BJ (cell line): ENCODE data around the gene FER. TPM values are rescaled to one million over a fixed set of nuclear protein-coding genes. Genes with fewer than 3 reads are reported as not detected.

Experiments used
- CTCF ChIA-PET: fragments of 350-600 bp; formaldehyde crosslinking; extraction: SDS; loops from one replicate; lab custom pipeline; 2021; ENCODE audit warnings: antibody characterized with exemption, inconsistent platforms; lab: Yijun Ruan, JAX
- POLR2A ChIA-PET: fragments of 300-600 bp; sonication (Branson Sonifier 250); formaldehyde crosslinking; extraction: SDS; loops from one replicate; lab custom pipeline; 2021; ENCODE audit warnings: antibody characterized with exemption; lab: Charles Lee
- DNase-seq: peaks from one replicate; pipeline ENCODE4 v3.0.0-alpha.2; 2011; ENCODE audit warnings: low read depth
- H3K27me3 ChIP-seq: 2 replicates; pipeline ENCODE4 v1.6.0; 2011; ENCODE audit warnings: low read length; ENCODE audit not compliant: control insufficient read depth, insufficient read depth
- H3K36me3 ChIP-seq: 2 replicates; pipeline ENCODE4 v1.5.1; 2011; ENCODE audit warnings: low read length; ENCODE audit not compliant: control insufficient read depth, insufficient read depth
- H3K4me3 ChIP-seq: 2 replicates; pipeline ENCODE4 v1.5.1; 2011; ENCODE audit warnings: low read depth, mild to moderate bottlenecking, control low read depth, low read length
- polyA plus RNA-seq: library from polyadenylated mRNA; depleted of rRNA; stranded (reverse); fragments of >200 nt; gene quantifications from 2 replicates; pipeline ENCODE4 v1.2.3, GENCODE V29; 2011
- TF ChIP-seq, protein P1 (sequence below): IDR thresholded peaks from 2 replicates; pipeline ENCODE4 v1.5.1; 2011; ENCODE audit warnings: low read depth, mild to moderate bottlenecking, control low read depth, inconsistent platforms, low read length, moderate library complexity; ENCODE audit not compliant: insufficient read depth

FER gene
- polyA plus RNA-seq, 1 experiment, result 4.0 TPM

DNA sequence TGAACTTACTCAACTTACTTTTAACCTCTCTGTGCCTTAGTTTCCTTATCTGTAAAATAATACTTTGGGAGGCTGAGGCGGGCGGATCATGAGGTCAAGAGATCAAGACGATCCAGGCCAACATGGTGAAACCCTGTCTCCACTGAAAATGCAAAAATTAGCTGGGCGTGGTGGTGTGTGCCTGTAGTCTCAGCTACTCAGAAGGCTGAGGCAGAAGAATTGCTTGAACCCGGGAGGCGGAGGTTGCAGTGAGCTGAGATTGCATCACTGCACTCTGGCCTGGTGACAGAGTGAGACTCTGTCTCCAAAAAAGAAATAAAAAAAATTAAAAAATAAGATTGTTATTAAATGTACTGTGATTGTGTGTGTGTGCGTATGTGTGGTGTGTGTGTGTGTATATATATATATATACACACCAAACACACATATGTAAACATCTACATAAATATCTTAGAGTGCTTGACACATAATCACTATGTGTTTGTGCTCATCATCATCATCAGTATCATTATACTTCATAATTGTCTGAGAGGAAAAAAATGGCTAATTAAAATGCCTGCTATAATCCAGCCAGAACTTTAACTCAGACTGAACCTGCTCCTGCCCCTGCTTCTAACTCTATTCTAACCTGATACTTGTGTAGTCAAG lies 312.8 kb downstream of the FER start:
- Histone ChIP-seq H3K36me3 (no peaks in the 10 kb centered on the region), H3K4me3 (no peak overlapping the region), H3K27me3 (no peaks in the 10 kb centered on the region)
- DNase-seq, result no peak
- CTCF ChIA-PET, result no interaction called here
- POLR2A ChIA-PET, result no interaction called here
- TF ChIP-seq, protein P1, sequence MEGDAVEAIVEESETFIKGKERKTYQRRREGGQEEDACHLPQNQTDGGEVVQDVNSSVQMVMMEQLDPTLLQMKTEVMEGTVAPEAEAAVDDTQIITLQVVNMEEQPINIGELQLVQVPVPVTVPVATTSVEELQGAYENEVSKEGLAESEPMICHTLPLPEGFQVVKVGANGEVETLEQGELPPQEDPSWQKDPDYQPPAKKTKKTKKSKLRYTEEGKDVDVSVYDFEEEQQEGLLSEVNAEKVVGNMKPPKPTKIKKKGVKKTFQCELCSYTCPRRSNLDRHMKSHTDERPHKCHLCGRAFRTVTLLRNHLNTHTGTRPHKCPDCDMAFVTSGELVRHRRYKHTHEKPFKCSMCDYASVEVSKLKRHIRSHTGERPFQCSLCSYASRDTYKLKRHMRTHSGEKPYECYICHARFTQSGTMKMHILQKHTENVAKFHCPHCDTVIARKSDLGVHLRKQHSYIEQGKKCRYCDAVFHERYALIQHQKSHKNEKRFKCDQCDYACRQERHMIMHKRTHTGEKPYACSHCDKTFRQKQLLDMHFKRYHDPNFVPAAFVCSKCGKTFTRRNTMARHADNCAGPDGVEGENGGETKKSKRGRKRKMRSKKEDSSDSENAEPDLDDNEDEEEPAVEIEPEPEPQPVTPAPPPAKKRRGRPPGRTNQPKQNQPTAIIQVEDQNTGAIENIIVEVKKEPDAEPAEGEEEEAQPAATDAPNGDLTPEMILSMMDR, result no peak

DNA sequence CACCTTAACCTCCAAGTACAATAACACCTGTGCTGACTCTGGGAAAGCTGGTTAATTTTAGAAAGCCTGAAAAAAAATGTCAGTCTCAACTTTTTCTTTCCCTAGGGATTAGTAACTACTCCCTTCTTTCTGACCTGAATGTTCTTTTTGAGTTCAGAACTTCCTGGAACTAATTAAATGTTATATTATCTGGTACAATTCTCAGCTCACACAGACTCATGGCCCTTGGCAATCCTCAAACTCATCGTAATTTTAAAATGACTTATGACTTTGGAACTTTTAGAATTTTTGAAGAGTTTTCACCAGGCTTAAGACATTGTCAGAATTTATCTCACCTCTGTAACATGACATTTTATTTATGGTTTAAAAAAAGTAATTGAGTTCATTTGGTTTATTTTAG lies 315.0 kb downstream of the FER start:
- ChIA-PET POLR2A (no interaction called here), CTCF (no interaction called here)
- DNase-seq, result peak; percentile 49
- H3K36me3 ChIP-seq, result no peaks in the 10 kb centered on the region
- H3K4me3 ChIP-seq, result no peak overlapping the region
- H3K27me3 ChIP-seq, result no peaks in the 10 kb centered on the region
- TF ChIP-seq, protein P1, result no peak

DNA sequence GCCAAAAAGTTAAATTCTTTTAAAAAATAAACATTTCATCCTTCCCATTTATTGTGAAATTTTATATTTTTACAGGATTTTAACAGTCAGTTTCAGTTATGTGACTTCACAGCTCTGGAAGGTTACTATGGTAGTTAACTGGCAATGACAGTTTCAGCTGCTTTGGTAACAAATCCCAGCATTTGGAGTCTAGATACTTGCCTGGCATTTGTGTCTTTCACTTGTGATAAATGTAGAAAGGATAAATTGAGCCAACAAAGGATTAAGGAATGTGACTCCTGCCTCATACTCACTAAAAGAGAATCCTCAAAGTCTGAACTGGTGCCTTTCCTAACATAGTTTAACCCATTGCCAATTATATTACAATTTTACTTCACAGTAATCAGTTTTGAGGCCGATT lies 315.5 kb downstream of the FER start:
- no peaks in the 10 kb centered on the region for H3K27me3 ChIP-seq
- TF ChIP-seq, protein P1, result no peak
- POLR2A ChIA-PET, result no interaction called here
- H3K36me3 ChIP-seq, result no peaks in the 10 kb centered on the region
- H3K4me3 ChIP-seq, result no peak overlapping the region
- CTCF ChIA-PET, result no interaction called here
- no peak for DNase-seq

DNA sequence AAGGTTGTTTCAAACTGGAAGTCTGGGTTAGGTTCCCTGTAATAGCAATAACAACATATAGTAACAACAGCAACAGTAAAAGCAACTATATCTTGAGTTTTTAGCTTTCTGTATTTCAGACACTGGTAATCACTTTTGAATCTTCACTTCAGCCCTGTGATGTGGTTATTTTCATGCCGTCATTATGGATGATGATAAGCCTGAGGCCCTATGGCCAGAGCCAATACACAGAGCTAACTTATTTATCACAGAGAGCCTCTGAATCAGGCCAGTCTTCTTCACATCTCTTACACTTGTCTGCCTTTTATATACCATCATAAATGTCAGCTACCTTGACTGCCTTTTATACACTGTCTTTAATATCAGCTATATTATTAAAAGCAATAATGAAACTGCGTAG lies 329.0 kb downstream of the FER start:
- CTCF ChIA-PET, result interaction anchor here (0.8 kb wide), 1 partner anchor 18 kb away, joined by 3 read pairs; no protein-coding TSS in a partner anchor
- POLR2A ChIA-PET, result no interaction called here
- Histone ChIP-seq H3K36me3 (no peaks in the 10 kb centered on the region), H3K27me3 (no peaks in the 10 kb centered on the region), H3K4me3 (no peak overlapping the region)
- TF ChIP-seq, protein P1, result no peak
- no peak for DNase-seq

DNA sequence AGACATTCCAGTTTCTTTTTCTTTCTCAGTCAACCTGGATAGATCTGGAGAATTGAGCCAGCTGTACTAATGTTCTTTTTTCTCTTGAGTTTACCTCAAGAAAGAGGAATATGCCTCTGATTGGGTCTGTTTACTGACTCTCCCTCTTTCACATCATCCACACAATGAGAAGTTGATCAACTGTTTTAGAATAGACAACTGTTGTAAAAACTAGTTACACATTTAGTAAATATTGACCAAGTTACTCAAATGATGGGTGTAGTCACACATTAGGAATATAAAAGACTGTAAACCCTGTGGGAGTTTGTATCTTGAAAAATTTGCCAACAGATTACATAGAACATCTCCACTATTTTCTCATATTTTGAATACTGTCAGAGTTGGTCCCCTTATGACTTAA lies 330.8 kb downstream of the FER start:
- no peak for DNase-seq
- POLR2A ChIA-PET, result no interaction called here

More for the DNA sequence above, 330.8 kb downstream of the FER start:
- CTCF ChIA-PET, result no interaction called here
- H3K4me3 ChIP-seq, result no peak overlapping the region
- TF ChIP-seq, protein P1, result no peak
- H3K27me3 ChIP-seq, result no peaks in the 10 kb centered on the region
- no peaks in the 10 kb centered on the region for H3K36me3 ChIP-seq
